Muscle of arm (tissue), 14 donors: ENCODE data around the gene WNT2. TPM values are rescaled to one million over a fixed set of nuclear protein-coding genes. Genes with fewer than 3 reads are reported as not detected.

Experiments
- DNase-seq: peaks from one replicate; pipeline ENCODE4 v3.0.0-alpha.2; 2013
- long read RNA-seq, 11 donors: transcript quantifications; one replicate each; lab custom pipeline, GENCODE V29; 2026
- polyA plus RNA-seq, 12 donors: library from polyadenylated mRNA; unstranded; fragments of 120-200 nt; gene quantifications; one replicate each; pipeline ENCODE4 v1.2.1, GENCODE V29; 2013; ENCODE audit not compliant: insufficient read length in 12 of 12

WNT2 gene
- polyA plus RNA-seq, result 10 to 100 TPM in 2 of 12 donors, 1 to 10 TPM in 8, not detected in 2; 1.1 to 14.8 (median 2.2) TPM
- long read RNA-seq, donor 1, result 0 reads
- long read RNA-seq, donor 2, partial matches to known transcripts, result 0 of 2 reads
- long read RNA-seq, donor 2, other reads (novel, unspliced or antisense), result 0 of 2 reads
- long read RNA-seq, donor 3, partial matches to known transcripts, result 0 of 1 reads
- long read RNA-seq, donor 3, other reads (novel, unspliced or antisense), result 0 of 1 reads
- long read RNA-seq, donor 4, result 0 reads
- long read RNA-seq, donor 5, result 0 reads
- long read RNA-seq, donor 6, result 0 reads
- long read RNA-seq, donor 7, partial matches to known transcripts, result 0 of 2 reads
- long read RNA-seq, donor 7, other reads (novel, unspliced or antisense), result 0 of 2 reads
- long read RNA-seq, donor 8, result 0 reads
- long read RNA-seq, donor 9, partial matches to known transcripts, result 0 of 2 reads
- long read RNA-seq, donor 9, other reads (novel, unspliced or antisense), result 0 of 2 reads
- long read RNA-seq, donor 10, partial matches to known transcripts, result 0 of 1 reads
- long read RNA-seq, donor 10, other reads (novel, unspliced or antisense), result 0 of 1 reads
- long read RNA-seq, donor 11, result 0 reads

GRCh38 chr7:117322741-117323304 lies at the start of gene WNT2:
Gene WNT2, minus strand, starts transcription at chr7:117323058. Its CDS starts 69 bp downstream, at chr7:117322989.
- no peak for DNase-seq

GRCh38 chr7:117372073-117372472 lies 49.2 kb upstream of the WNT2 start:
- DNase-seq, result no peak

GRCh38 chr7:117364339-117365080 lies 41.7 kb upstream of the WNT2 start:
- no peak for DNase-seq

GRCh38 chr7:117362294-117362888 lies 39.5 kb upstream of the WNT2 start:
- DNase-seq, result no peak

- DNase-seq, result no peak
These were observed 27.2 kb upstream of the WNT2 start for GRCh38 chr7:117350027-117350426.

GRCh38 chr7:117349570-117349969 lies 26.7 kb upstream of the WNT2 start:
- no peak for DNase-seq

GRCh38 chr7:117347962-117348672 lies 25.3 kb upstream of the WNT2 start:
- DNase-seq, result no peak

GRCh38 chr7:117347480-117347879 lies 24.6 kb upstream of the WNT2 start:
- DNase-seq, result no peak

- DNase-seq, result no peak
These were observed 23.3 kb upstream of the WNT2 start for GRCh38 chr7:117346161-117346560.

- DNase-seq, result no peak
These were observed 15.2 kb upstream of the WNT2 start for GRCh38 chr7:117338020-117338419.

- DNase-seq, result no peak
These were observed 10.3 kb upstream of the WNT2 start for GRCh38 chr7:117333168-117333567.

- no peak for DNase-seq
These were observed 9.2 kb upstream of the WNT2 start for GRCh38 chr7:117332031-117332430.

- no peak for DNase-seq
These were observed 3.0 kb upstream of the WNT2 start for GRCh38 chr7:117325836-117326235.

- no peak for DNase-seq
These were observed 2.1 kb upstream of the WNT2 start for GRCh38 chr7:117324960-117325359.

- DNase-seq, result peak; percentile 63
These were observed 1.2 kb upstream of the WNT2 start for GRCh38 chr7:117323851-117324711.

GRCh38 chr7:117323305-117323850 lies 520 bp upstream of the WNT2 start:
- no peak for DNase-seq

GRCh38 chr7:117320523-117320922 lies 2.3 kb downstream of the WNT2 start:
- no peak for DNase-seq

- no peak for DNase-seq
These were observed 3.7 kb downstream of the WNT2 start for GRCh38 chr7:117319181-117319580.

- no peak for DNase-seq
These were observed 9.3 kb downstream of the WNT2 start for GRCh38 chr7:117313582-117313981.
